NOMO-1 treated with DMSO at 0.1 percent for 48 hours (cell line): ENCODE results near the gene USF1.
"Not testable (repeated sequence)": the region's sequence is repeated elsewhere in the genome, so short reads cannot be mapped to it uniquely, and the experiment has no call there.

ENCODE experiments used
- DNase-seq: peaks from one replicate; lab custom pipeline; 2025; ENCODE audit not compliant: unreplicated experiment; lab: John Stamatoyannopoulos, UW

The USF1 gene

GRCh38 chr1:160992036-160992435 is 53.7 kb downstream of the USF1 start:
- DNase-seq = not testable (repeated sequence)
